CD4-positive, alpha-beta T cell treated with Interferon alpha-2 for 1 hour (primary cell): ENCODE results near the gene SON.
"Not testable (repeated sequence)": the region's sequence is repeated elsewhere in the genome, so short reads cannot be mapped to it uniquely, and the experiment has no call there.

ENCODE experiments used
- DNase-seq, 2 donors: peaks; one replicate each; pipeline ENCODE4 v3.0.0-alpha.2; 2020 to 2022

SON gene

DNA sequence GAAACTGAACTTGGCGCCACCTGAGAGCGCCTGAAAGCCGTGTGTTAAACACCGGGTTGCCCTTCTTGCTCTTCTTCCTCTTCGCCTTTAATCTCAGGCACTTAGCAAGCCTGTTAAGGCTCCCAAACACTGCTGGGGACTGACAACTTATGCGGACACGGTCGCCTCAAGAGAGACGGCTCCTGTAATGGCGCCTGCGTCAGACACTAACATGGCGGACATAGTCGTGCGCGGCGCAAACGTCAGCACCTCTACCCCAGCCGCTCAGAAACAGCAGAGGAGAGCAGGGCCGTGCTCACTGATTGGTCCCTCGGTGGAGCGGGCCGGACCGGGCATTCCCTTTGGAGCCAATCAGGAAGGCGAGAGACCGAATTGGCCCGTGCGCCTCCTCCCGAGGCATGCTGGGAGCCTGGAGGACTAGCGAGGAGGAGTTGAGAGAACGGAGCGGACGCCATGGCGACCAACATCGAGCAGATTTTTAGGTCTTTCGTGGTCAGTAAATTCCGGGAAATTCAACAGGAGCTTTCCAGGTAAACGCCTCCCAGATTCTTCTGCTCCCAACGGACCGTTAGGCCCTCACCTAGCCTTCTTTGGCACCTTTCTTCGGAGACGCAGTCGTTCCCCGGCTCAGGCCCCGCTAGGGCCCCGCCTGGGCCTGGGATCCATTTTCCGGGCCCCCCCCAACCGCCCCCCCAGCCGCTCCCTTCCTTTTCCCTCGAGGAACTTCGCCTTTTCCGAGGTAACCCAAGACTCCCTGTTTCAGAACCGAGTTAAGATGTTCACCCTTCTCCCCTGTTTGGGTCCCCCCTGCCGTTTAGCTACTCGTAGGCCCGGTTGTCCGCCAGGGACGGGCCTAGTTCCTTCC, at the start of gene SON:
SON (plus strand) TSS at position 399 of the 865 bp plus-strand sequence; CDS start at position 454, 55 bp downstream.
- peak; percentile 98 to 99 for DNase-seq

DNA sequence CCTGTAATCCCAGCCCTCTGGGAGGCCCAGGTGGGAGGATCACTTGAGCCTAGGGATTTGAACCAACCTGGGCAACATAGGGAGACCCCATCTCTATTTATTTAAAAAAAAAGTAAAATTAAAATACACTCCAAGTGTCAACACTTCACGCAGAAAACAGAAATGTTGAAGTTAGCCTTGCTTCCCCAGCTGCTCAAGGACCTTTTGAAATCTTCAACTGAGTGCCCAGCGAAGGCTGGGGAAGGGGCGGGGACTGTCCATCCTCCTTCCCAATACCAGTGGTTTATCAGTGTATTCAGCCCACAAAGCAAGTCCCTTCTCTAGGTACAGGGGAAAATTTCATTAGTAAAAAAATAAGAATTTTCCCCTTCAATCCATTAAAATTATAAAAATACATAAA, 49.1 kb upstream of the SON start:
- no peak for DNase-seq

- no peak for DNase-seq
These were observed 47.1 kb upstream of the SON start for GRCh38 chr21:33495743-33496142.

- no peak for DNase-seq
These were observed 46.5 kb upstream of the SON start for GRCh38 chr21:33496345-33496744.

- DNase-seq, result no peak
These were observed 37.0 kb upstream of the SON start for GRCh38 chr21:33505833-33506232.

DNA sequence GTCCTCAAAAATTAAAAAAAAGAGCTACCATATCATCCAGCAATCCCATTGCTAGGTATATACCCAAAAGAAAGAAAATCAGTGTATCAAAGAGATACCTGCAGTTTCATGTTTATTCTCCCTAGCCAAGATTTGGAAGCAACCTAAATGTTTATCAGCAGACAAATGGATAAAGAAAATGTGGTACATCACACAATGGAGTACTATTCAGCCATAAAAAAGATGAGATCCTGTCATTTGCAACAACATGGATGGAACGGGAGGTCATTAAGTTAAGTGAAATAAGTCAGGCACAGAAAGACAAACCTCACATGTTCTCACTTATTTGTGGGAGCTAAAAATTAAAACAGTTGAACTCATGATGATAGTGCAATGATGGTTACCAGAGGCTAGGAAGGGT, 35.8 kb upstream of the SON start:
- not testable (repeated sequence) for DNase-seq

DNA sequence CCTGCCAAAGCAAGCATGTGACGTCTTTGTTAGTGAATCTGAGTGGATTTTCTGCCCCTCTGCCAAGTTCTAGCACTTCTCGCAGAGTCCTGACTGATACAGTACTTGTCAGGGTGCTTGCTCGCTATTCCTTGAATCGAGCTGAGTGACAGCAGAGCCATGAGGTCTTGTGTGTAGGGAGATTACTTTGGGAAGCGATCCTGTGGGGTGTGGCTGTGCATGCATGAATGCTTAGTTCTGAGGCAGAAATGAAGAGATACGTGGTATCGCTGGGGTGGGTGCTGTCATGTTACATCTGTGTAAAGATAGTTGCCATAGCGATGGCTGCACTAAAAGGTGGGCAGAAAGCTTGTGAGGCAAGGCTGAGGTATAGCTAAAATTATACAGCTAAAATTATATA, 32.0 kb upstream of the SON start:
- DNase-seq, result no peak

GRCh38 chr21:33511639-33512038, 31.2 kb upstream of the SON start:
- DNase-seq, result no peak

GRCh38 chr21:33512481-33512880, 30.4 kb upstream of the SON start:
- DNase-seq, result no peak

DNA sequence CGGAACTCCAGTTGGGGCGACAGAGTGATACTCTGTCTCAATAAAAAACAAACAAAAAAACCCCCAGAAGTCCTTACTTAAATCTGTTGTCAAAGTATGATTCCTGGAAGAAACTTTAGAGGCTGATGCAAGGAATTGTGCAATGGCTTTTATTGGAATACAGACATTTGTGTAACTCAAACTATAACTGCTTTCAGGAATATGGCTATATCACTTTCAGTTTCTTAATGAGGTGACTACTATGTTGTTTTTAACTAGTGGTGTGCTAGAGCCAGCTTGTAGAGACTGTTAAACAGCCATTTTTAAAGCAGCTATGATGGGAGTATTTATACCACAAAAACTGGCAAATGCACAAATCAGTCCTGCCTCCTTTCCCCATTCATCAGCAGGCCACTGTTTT, 28.6 kb upstream of the SON start:
- DNase-seq, result no peak

GRCh38 chr21:33518899-33519298, 23.9 kb upstream of the SON start:
- DNase-seq, result no peak

GRCh38 chr21:33522297-33522952, 20.4 kb upstream of the SON start:
- no peak for DNase-seq

DNA sequence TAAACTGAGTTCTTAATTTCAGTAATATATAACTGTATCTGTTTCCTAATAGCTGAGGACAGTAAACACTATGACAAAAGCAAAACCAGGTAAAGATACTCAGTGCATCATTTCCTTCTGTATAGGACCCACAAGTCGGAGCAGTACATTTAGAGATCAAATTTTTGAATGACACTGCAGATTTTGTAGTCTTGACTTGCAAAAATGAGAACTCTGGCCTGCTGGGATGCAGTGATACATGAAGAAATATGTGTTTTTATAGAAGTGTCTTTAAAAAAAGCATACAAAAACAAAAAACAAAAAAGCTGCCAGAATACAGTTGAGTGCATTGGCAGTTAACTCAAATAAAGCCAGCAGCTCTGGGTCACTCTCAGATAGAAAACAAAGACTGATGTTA, 19.9 kb upstream of the SON start:
- DNase-seq, result no peak

GRCh38 chr21:33531007-33531406, 11.8 kb upstream of the SON start:
- DNase-seq, result no peak

DNA sequence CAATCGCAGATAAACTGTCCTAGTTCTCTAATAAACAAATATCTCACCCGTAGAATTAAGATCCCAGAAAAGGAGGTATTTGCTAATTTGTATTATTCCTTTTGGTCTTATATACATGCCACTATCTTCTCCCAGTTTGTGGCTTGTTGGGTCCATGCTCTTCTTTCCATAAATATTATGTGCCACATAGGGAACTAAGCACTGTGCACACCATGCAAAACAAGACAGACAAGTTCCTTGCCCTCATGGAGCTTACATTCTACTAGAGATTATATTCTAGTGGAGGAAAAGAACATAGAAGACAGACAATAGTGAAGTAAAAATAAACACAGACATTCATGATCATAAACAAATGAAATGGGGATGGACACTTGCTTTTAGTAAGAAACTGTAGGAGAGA, 5.6 kb upstream of the SON start:
- no peak for DNase-seq

GRCh38 chr21:33539616-33540015, 3.2 kb upstream of the SON start:
- DNase-seq, result no peak

- no peak for DNase-seq
These were observed 2.1 kb upstream of the SON start for GRCh38 chr21:33540711-33541104.

DNA sequence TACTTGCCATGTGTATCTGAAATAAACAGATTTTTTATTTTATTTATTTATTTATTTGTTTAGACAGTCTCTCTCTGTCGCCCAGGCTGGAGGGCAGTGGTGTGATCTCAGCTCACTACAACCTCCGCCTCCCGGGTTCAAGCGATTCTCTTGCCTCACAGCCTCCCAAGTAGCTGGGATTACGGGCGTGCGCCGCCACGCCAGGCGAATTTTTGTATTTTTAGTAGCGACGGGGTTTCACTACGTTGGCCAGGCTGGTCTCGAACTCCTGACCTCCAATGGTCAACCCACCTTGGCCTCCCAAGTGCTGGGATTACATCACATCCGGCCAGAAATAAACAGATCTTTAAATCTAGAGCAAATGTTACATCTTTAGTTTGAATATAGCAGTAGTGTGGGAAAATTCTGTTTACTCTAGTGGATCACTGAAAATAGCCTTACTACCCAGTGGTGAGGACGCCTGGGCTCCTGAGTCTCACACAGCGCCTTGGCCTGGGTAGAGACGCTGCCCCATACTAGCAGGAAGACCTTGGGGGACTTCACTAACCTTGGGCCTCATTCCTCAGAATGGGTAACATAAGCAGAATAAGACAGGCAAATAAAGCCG, 1.6 kb upstream of the SON start:
- DNase-seq, result no peak

- peak; percentile 77 to 88 for DNase-seq
These were observed 840 bp upstream of the SON start, which contains the start of gene GART for GRCh38 chr21:33541756-33542639. Gene GART, minus strand, starts transcription at chr21:33542117. Its CDS starts 2,802 bp downstream, at chr21:33539315.

- DNase-seq, result no peak
These were observed 779 bp downstream of the SON start for GRCh38 chr21:33543505-33544129.

DNA sequence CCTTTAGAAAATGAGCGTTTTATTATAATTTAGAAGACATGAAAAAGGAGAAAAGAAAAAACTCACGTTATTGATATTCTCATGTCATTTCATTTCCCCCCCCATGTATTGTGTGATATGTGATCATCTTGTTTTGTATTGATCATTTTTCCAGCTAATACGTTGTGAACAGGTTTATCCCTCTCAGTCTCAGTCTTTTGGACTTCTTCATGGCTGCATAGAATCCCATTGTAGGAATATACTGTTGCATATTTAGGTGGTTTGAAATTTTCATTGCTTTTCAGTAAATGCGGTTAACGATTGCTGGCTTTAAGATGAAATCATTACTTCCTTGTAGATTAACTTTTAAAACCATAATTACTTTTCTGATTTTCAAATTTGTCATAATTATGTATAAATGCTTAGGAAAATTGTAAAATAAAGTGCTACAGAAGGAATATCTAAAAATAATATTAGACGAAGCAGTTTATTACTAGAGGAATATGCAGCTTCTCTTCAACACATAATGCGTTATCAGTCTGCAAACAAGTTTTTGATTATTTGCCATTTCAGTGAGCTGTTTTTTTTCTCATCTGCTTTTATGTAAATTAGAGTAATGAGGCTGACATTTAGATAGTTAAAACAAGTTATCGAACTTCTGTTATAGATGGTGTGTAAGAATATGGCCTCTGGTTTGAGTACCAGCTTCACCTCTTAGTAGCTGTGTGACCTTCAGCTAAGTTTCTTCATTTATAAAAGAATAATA, 1.8 kb downstream of the SON start:
- no peak for DNase-seq

DNA sequence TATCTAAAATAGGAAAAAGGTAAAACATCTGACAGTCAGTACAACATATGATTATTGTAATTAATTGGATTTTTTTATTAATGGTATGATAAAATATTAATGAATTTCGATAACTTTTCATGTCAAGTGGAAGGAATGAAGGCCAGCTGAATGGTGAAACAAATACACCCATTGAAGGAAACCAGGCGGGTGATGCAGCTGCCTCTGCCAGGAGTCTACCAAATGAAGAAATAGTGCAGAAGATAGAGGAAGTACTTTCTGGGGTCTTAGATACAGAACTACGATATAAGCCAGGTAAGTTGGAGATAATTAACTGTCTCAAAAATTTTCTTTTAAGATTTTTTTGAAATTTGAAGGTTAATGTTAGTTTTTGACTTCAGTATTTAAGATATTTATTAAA, 3.2 kb downstream of the SON start:
- no peak for DNase-seq
